Left ventricle myocardium superior (tissue), 1 donor: ENCODE data around the gene GPR146. TPM values are rescaled to one million over a fixed set of nuclear protein-coding genes. Genes with fewer than 3 reads are reported as not detected.
A peak's percentile ranks its signal among the peaks of the same experiment; 100 is the strongest.

Source experiments
- ATAC-seq: fragments of 200-7000 bp; cut with Tn5 transposase; one replicate; pipeline ENCODE4 v1.9.1; 2020; ENCODE audit warnings: mild to moderate bottlenecking, moderate library complexity
- DNase-seq: peaks from one replicate; pipeline ENCODE4 v3.0.0-alpha.2; 2020
- intact Hi-C: fragments of 100-400 bp; cut with micrococcal nuclease; formaldehyde crosslinking; loops from one replicate; pipeline ENCODE4 v1.11.0; 2022
- total RNA-seq: library from RNA; stranded (reverse); fragmentation: NEBNext Ultra II Directional; extraction: Animal tissue kit (Norgen Biotek cat#: 25700); gene quantifications from one replicate; pipeline ENCODE4 v1.2.1, GENCODE V29; 2021
- donor health status: DM: no; HTN: yes; CAD: no; lungs with severe emphysema.

Gene GPR146
- total RNA-seq, 1 donor from 2014 or later: 41.5 TPM

GRCh38 chr7:1098243-1099153, 54.2 kb downstream of the GPR146 start:
- intact Hi-C loops: no loop called here
- DNase-seq (no peak), ATAC-seq (no peak)

- ATAC-seq (no peak), DNase-seq (no peak)
- intact Hi-C loops: no loop called here
Observed at GRCh38 chr7:1099154-1099542, 54.8 kb downstream of the GPR146 start.

GRCh38 chr7:1099637-1100036, 55.3 kb downstream of the GPR146 start:
- intact Hi-C loops: no loop called here

GRCh38 chr7:1100386-1100785, 56.0 kb downstream of the GPR146 start:
- no peak for DNase-seq
- intact Hi-C loops: no loop called here

More at GRCh38 chr7:1099637-1100036, 55.3 kb downstream of the GPR146 start:
- DNase-seq (no peak), ATAC-seq (no peak)

GRCh38 chr7:1100834-1101562, 56.7 kb downstream of the GPR146 start:
- DNase-seq (no peak), ATAC-seq (no peak)
- intact Hi-C loops: no loop called here

More at GRCh38 chr7:1100386-1100785, 56.0 kb downstream of the GPR146 start:
- ATAC-seq: no peak

GRCh38 chr7:1101563-1102431, 57.5 kb downstream of the GPR146 start:
- no peak for ATAC-seq
- DNase-seq: no peak
- intact Hi-C loops: no loop called here

- DNase-seq (no peak), ATAC-seq (no peak)
- intact Hi-C loops: no loop called here
Observed at GRCh38 chr7:1103009-1103788, 58.9 kb downstream of the GPR146 start.

GRCh38 chr7:1103789-1104515, 59.6 kb downstream of the GPR146 start:
- ATAC-seq (no peak), DNase-seq (peak; percentile 15)
- intact Hi-C loops: no loop called here

GRCh38 chr7:1104516-1105179, 60.3 kb downstream of the GPR146 start:
- DNase-seq (peak; percentile 27), ATAC-seq (peak; percentile 17)
- intact Hi-C loops: no loop called here

GRCh38 chr7:1105189-1105588, 60.8 kb downstream of the GPR146 start:
- no peak for ATAC-seq
- intact Hi-C loops: no loop called here
- peak; percentile 13 for DNase-seq

- DNase-seq (peak; percentile 21), ATAC-seq (no peak)
- intact Hi-C loops: no loop called here
Observed at GRCh38 chr7:1106063-1106792, 61.9 kb downstream of the GPR146 start.

GRCh38 chr7:1106793-1107421, 62.6 kb downstream of the GPR146 start:
- intact Hi-C loops: no loop called here
- ATAC-seq (no peak), DNase-seq (peak; percentile 21)

GRCh38 chr7:1108264-1108920, 64.0 kb downstream of the GPR146 start:
- ATAC-seq (no peak), DNase-seq (peak; percentile 24)
- intact Hi-C loops: no loop called here
